Liver (tissue), 9 donors: Measurements from ENCODE around the gene KRTAP10-9. TPM values are rescaled to one million over a fixed set of nuclear protein-coding genes. Genes with fewer than 3 reads are reported as not detected.
A peak's percentile ranks its signal among the peaks of the same experiment; 100 is the strongest.

Source experiments
- DNase-seq: peaks from one replicate; pipeline ENCODE4 v3.0.0-alpha.2; 2017; ENCODE audit warnings: low spot score
- H3K27ac ChIP-seq, 2 donors: one replicate each; pipeline ENCODE4 v1.7.0; 2013; ENCODE audit warnings: inconsistent platforms in 2 of 2, low read length in 2 of 2, control low read depth in 1 of 2, low read depth in 1 of 2, mild to moderate bottlenecking in 1 of 2
- H3K27me3 ChIP-seq, 4 donors: one replicate each; pipeline versions ENCODE4 v1.6.1 to v1.7.0; 2013; ENCODE audit warnings: low read length in 3 of 4, inconsistent platforms in 1 of 4, mild to moderate bottlenecking in 1 of 4, moderate library complexity in 1 of 4; ENCODE audit not compliant: control insufficient read depth in 4 of 4, insufficient read depth in 4 of 4
- H3K36me3 ChIP-seq, 4 donors: one replicate each; pipeline versions ENCODE4 v1.6.1 to v1.7.0; 2013; ENCODE audit warnings: low read length in 3 of 4, mild to moderate bottlenecking in 3 of 4, low read depth in 1 of 4, moderate library complexity in 1 of 4; ENCODE audit not compliant: control insufficient read depth in 4 of 4, insufficient read depth in 3 of 4
- H3K4me1 ChIP-seq, 4 donors: one replicate each; pipeline versions ENCODE4 v1.6.1 to v1.7.0; 2013; ENCODE audit warnings: low read length in 3 of 4, mild to moderate bottlenecking in 3 of 4, moderate library complexity in 1 of 4; ENCODE audit not compliant: control insufficient read depth in 4 of 4, insufficient read depth in 4 of 4
- H3K4me3 ChIP-seq, 3 donors: one replicate each; pipeline versions ENCODE4 v1.6.1 to v1.7.0; 2013; ENCODE audit warnings: low read length in 3 of 3, control low read depth in 1 of 3, low read depth in 1 of 3, mild to moderate bottlenecking in 1 of 3
- H3K9ac ChIP-seq, 2 donors: one replicate each; pipeline ENCODE4 v1.7.0; 2013; ENCODE audit warnings: low read length in 2 of 2, mild to moderate bottlenecking in 2 of 2, moderate library complexity in 2 of 2, control low read depth in 1 of 2, low read depth in 1 of 2
- H3K9me3 ChIP-seq, 4 donors: one replicate each; pipeline versions ENCODE4 v1.6.1 to v1.7.0; 2013; ENCODE audit warnings: low read length in 3 of 4; ENCODE audit not compliant: control insufficient read depth in 4 of 4
- ATF3 ChIP-seq: IDR thresholded peaks from 2 replicates; pipeline ENCODE4 v1.6.1; 2016; ENCODE audit warnings: antibody characterized with exemption
- CTCF ChIP-seq: fragments of 150-350 bp; IDR thresholded peaks from 2 replicates; pipeline ENCODE4 v1.5.1; 2017; ENCODE audit warnings: improper control_type of control experiment, low read depth, low read length; ENCODE audit not compliant: missing input control
- FOXA1 ChIP-seq: IDR thresholded peaks from 2 replicates; pipeline ENCODE4 v1.6.1; 2016; ENCODE audit warnings: antibody characterized with exemption
- FOXA2 ChIP-seq: IDR thresholded peaks from 2 replicates; pipeline ENCODE4 v1.6.1; 2016; ENCODE audit warnings: antibody characterized with exemption
- GABPA ChIP-seq, 2 donors: IDR thresholded peaks in 1 of 2; conservative IDR thresholded peaks in 1 of 2; 2 replicates each; pipeline ENCODE4 v1.6.1; 2016; ENCODE audit warnings: antibody characterized with exemption in 2 of 2, mild to moderate bottlenecking in 1 of 2, moderate library complexity in 1 of 2
- HNF4A ChIP-seq, 2 donors: conservative IDR thresholded peaks; 2 replicates each; pipeline ENCODE4 v1.6.1; 2016; ENCODE audit warnings: antibody characterized with exemption in 2 of 2, mild to moderate bottlenecking in 2 of 2
- HNF4G ChIP-seq: IDR thresholded peaks from 2 replicates; pipeline ENCODE4 v1.6.1; 2016; ENCODE audit warnings: antibody characterized with exemption
- JUND ChIP-seq, 2 donors: IDR thresholded peaks; 2 replicates each; pipeline ENCODE4 v1.6.1; 2016; ENCODE audit warnings: antibody characterized with exemption in 2 of 2
- MAX ChIP-seq: IDR thresholded peaks from 2 replicates; pipeline ENCODE4 v1.6.1; 2016; ENCODE audit warnings: antibody characterized with exemption
- NR2F2 ChIP-seq: IDR thresholded peaks from 2 replicates; pipeline ENCODE4 v1.6.1; 2016; ENCODE audit warnings: antibody characterized with exemption
- RAD21 ChIP-seq, 2 donors: IDR thresholded peaks; 2 replicates each; pipeline ENCODE4 v1.6.1; 2016; ENCODE audit warnings: antibody characterized with exemption in 2 of 2, mild to moderate bottlenecking in 2 of 2
- REST ChIP-seq: IDR thresholded peaks from 2 replicates; pipeline ENCODE4 v1.6.1; 2016; ENCODE audit warnings: antibody characterized with exemption, mild to moderate bottlenecking
- RXRA ChIP-seq, 2 donors: IDR thresholded peaks; 2 replicates each; pipeline ENCODE4 v1.6.1; 2017 to 2018; ENCODE audit warnings: antibody characterized with exemption in 2 of 2, mild to moderate bottlenecking in 1 of 2
- SP1 ChIP-seq: IDR thresholded peaks from 2 replicates; pipeline ENCODE4 v1.6.1; 2018; ENCODE audit warnings: antibody characterized with exemption, mild to moderate bottlenecking
- TAF1 ChIP-seq: conservative IDR thresholded peaks from 2 replicates; pipeline ENCODE4 v1.6.1; 2016; ENCODE audit warnings: antibody characterized with exemption, mild to moderate bottlenecking
- YY1 ChIP-seq: IDR thresholded peaks from 2 replicates; pipeline ENCODE4 v1.6.1; 2016; ENCODE audit warnings: antibody characterized with exemption, mild to moderate bottlenecking
- ZBTB33 ChIP-seq: IDR thresholded peaks from 2 replicates; pipeline ENCODE4 v1.6.1; 2016; ENCODE audit warnings: antibody characterized with exemption
- WGBS: extraction: QIAGEN DNeasy Blood & Tissue Kit; methylation state at CpG from one replicate; pipeline ENCODE4 v1.1.7; 2013; 5-methylcytosine and 5-hydroxymethylcytosine counted together
- polyA plus RNA-seq, 2 donors: library from polyadenylated mRNA; stranded (reverse) in 1 of 2; unstranded in 1 of 2; fragments of 200-250 nt in 1 of 2; fragments of >200 nt in 1 of 2; fragmentation: Nextera tagmentation in 1 of 2; extraction: Ambion mirVana in 1 of 2; gene quantifications; one replicate each; pipeline versions ENCODE4 v1.2.1 to v1.2.3, GENCODE V29; 2013 to 2015
- total RNA-seq, 2 donors: library from RNA; depleted of rRNA; stranded (reverse); fragments of >200 nt; gene quantifications; one replicate each; pipeline ENCODE4 v1.2.3, GENCODE V29; 2014
- donor health status: healthy.
- donor health status: healthy.
- donor health status: healthy.
- donor health status: healthy.
- donor health status: healthy.

KRTAP10-9 gene
- total and polyA plus RNA-seq, 4 donors, result not detected

GRCh38 chr21:44653123-44653522 lies 26.2 kb downstream of the KRTAP10-9 start:
- no peak for DNase-seq
- H3K9me3 ChIP-seq, result peaks cover 0 to 5% (median 0%) of the 10 kb centered on the region in 4 donors
- H3K4me3 ChIP-seq, result no peak overlapping the region
- no peak overlapping the region for H3K9ac ChIP-seq
- 69% methylated on average over 14 of the region's 14 CpGs for WGBS
- no peaks in the 10 kb centered on the region for H3K27me3 ChIP-seq
- H3K36me3 ChIP-seq, result no peaks in the 10 kb centered on the region
- no peak overlapping the region for H3K27ac ChIP-seq
- H3K4me1 ChIP-seq, result no peaks in the 10 kb centered on the region
- no peak for TF ChIP-seq CTCF
- no peak for TF ChIP-seq TAF1
- TF ChIP-seq SP1, result no peak
- TF ChIP-seq GABPA (IDR thresholded peaks at IDR 0.05 in 1 of 2, conservative IDR thresholded peaks at IDR 0.05 in 1 of 2), result no peak
- TF ChIP-seq REST, result no peak

- no peaks in the 10 kb centered on the region for H3K27me3 ChIP-seq
- no peak overlapping the region for H3K9ac ChIP-seq
- 75% methylated on average over 17 of the region's 17 CpGs for WGBS
- H3K9me3 ChIP-seq, result peaks cover 0 to 5% (median 0%) of the 10 kb centered on the region in 4 donors
- no peak for DNase-seq
- H3K27ac ChIP-seq, result peak overlapping the region in 1 of 2 donors; percentile 3
- no peaks in the 10 kb centered on the region for H3K36me3 ChIP-seq
- no peak overlapping the region for H3K4me3 ChIP-seq
- no peaks in the 10 kb centered on the region for H3K4me1 ChIP-seq
- TF ChIP-seq FOXA2 (no peak), REST (no peak), ATF3 (no peak), GABPA (IDR thresholded peaks at IDR 0.05 in 1 of 2, conservative IDR thresholded peaks at IDR 0.05 in 1 of 2) (no peak), NR2F2 (no peak), CTCF (no peak), RXRA (IDR thresholded peaks at IDR 0.05) (no peak), MAX (no peak), RAD21 (IDR thresholded peaks at IDR 0.05) (no peak), JUND (IDR thresholded peaks at IDR 0.05) (no peak), YY1 (no peak), HNF4A (conservative IDR thresholded peaks at IDR 0.05) (no peak), ZBTB33 (no peak), FOXA1 (no peak), HNF4G (no peak), SP1 (no peak)
Measured at GRCh38 chr21:44653656-44654575, 27.0 kb downstream of the KRTAP10-9 start.
